ENCODE results near the gene CDA.

Gene CDA

GRCh38 chr1:20573987-20574386, 14.9 kb upstream of the CDA start:
- H3K27ac ChIP-seq (ENCODE audit: low read depth, low read length) = no peak overlapping the region
- H3K36me3 ChIP-seq (ENCODE audit: low read length) = no peaks in the 10 kb centered on the region
- H3K4me2 ChIP-seq (ENCODE audit: low read depth, low read length, poor library complexity, severe bottlenecking) = no peak overlapping the region
- no peak overlapping the region for H3K9ac ChIP-seq (ENCODE audit: low read length)
- H3K9me3 ChIP-seq (ENCODE audit: insufficient read depth, low read length) = no peaks in the 10 kb centered on the region
- H2AFZ ChIP-seq (ENCODE audit: low read depth, low read length, severe bottlenecking) = no peak overlapping the region
- no peaks in the 10 kb centered on the region for H3K9me2 ChIP-seq (replicated peaks; ENCODE audit: insufficient read depth, low read length)
- no peaks in the 10 kb centered on the region for H3K79me2 ChIP-seq (ENCODE audit: insufficient read depth, low read length)
- TF ChIP-seq EZH2phosphoT487 (conservative IDR thresholded peaks at IDR 0.05; ENCODE audit: low read length) (no peak), CTCF (IDR thresholded peaks at IDR 0.05; ENCODE audit: insufficient read depth, low read length, poor library complexity, severe bottlenecking) (no peak)
- no peaks in the 10 kb centered on the region for H3F3A ChIP-seq (ENCODE audit: insufficient read depth)
- no peaks in the 10 kb centered on the region; the same call in 1 of the 2 replicates for H3K27me3 ChIP-seq (ENCODE audit: low read length)
- no peak overlapping the region for H3K4me3 ChIP-seq (ENCODE audit: insufficient read depth, low read length, poor library complexity, severe bottlenecking)
- H4K20me1 ChIP-seq (ENCODE audit: low read depth, low read length) = no peaks in the 10 kb centered on the region

- Histone ChIP-seq H3K4me2 (ENCODE audit: low read depth, low read length, poor library complexity, severe bottlenecking) (no peak overlapping the region), H3F3A (ENCODE audit: insufficient read depth) (no peaks in the 10 kb centered on the region), H3K36me3 (ENCODE audit: low read length) (no peaks in the 10 kb centered on the region), H3K9me2 (replicated peaks; ENCODE audit: insufficient read depth, low read length) (no peaks in the 10 kb centered on the region), H2AFZ (ENCODE audit: low read depth, low read length, severe bottlenecking) (no peak overlapping the region), H3K9ac (ENCODE audit: low read length) (no peak overlapping the region), H3K27me3 (ENCODE audit: low read length) (no peaks in the 10 kb centered on the region; the same call in 1 of the 2 replicates), H3K9me3 (ENCODE audit: insufficient read depth, low read length) (no peaks in the 10 kb centered on the region), H3K27ac (ENCODE audit: low read depth, low read length) (no peak overlapping the region), H4K20me1 (ENCODE audit: low read depth, low read length) (no peaks in the 10 kb centered on the region), H3K79me2 (ENCODE audit: insufficient read depth, low read length) (no peaks in the 10 kb centered on the region), H3K4me3 (ENCODE audit: insufficient read depth, low read length, poor library complexity, severe bottlenecking) (no peak overlapping the region)
- TF ChIP-seq EZH2phosphoT487 (conservative IDR thresholded peaks at IDR 0.05; ENCODE audit: low read length) (no peak), CTCF (IDR thresholded peaks at IDR 0.05; ENCODE audit: insufficient read depth, low read length, poor library complexity, severe bottlenecking) (peak; percentile 66)
Measured at GRCh38 chr1:20574686-20575540, 14.0 kb upstream of the CDA start.

GRCh38 chr1:20575541-20576336, 13.2 kb upstream of the CDA start:
- Histone ChIP-seq H2AFZ (ENCODE audit: low read depth, low read length, severe bottlenecking) (no peak overlapping the region), H3F3A (ENCODE audit: insufficient read depth) (no peaks in the 10 kb centered on the region), H3K4me3 (ENCODE audit: insufficient read depth, low read length, poor library complexity, severe bottlenecking) (no peak overlapping the region), H3K9ac (ENCODE audit: low read length) (no peak overlapping the region), H3K27ac (ENCODE audit: low read depth, low read length) (no peak overlapping the region), H3K36me3 (ENCODE audit: low read length) (no peaks in the 10 kb centered on the region), H4K20me1 (ENCODE audit: low read depth, low read length) (no peaks in the 10 kb centered on the region), H3K79me2 (ENCODE audit: insufficient read depth, low read length) (no peaks in the 10 kb centered on the region), H3K9me2 (replicated peaks; ENCODE audit: insufficient read depth, low read length) (no peaks in the 10 kb centered on the region), H3K9me3 (ENCODE audit: insufficient read depth, low read length) (no peaks in the 10 kb centered on the region), H3K4me2 (ENCODE audit: low read depth, low read length, poor library complexity, severe bottlenecking) (no peak overlapping the region), H3K27me3 (ENCODE audit: low read length) (no peaks in the 10 kb centered on the region; the same call in 1 of the 2 replicates)
- TF ChIP-seq EZH2phosphoT487 (conservative IDR thresholded peaks at IDR 0.05; ENCODE audit: low read length) (no peak), CTCF (IDR thresholded peaks at IDR 0.05; ENCODE audit: insufficient read depth, low read length, poor library complexity, severe bottlenecking) (no peak)

Data from SU-DHL-6 (cell line).